ENCODE results near the gene SRPK2.

SRPK2 gene

GRCh38 chr7:105346138-105346537 lies 42.6 kb downstream of the SRPK2 start:
- TF ChIP-seq CTCF (IDR thresholded peaks at IDR 0.05): no peak

- TF ChIP-seq CTCF (IDR thresholded peaks at IDR 0.05): no peak
Observed at GRCh38 chr7:105345725-105346124, 43.0 kb downstream of the SRPK2 start.

- no peak for TF ChIP-seq CTCF (IDR thresholded peaks at IDR 0.05)
Observed at GRCh38 chr7:105345003-105345402, 43.7 kb downstream of the SRPK2 start.

GRCh38 chr7:105339404-105340323 lies 49.1 kb downstream of the SRPK2 start:
- no peak for TF ChIP-seq CTCF (IDR thresholded peaks at IDR 0.05)

- no peak for TF ChIP-seq CTCF (IDR thresholded peaks at IDR 0.05)
Observed at GRCh38 chr7:105337529-105337928, 51.2 kb downstream of the SRPK2 start.

- TF ChIP-seq CTCF (IDR thresholded peaks at IDR 0.05): peak; percentile 55
Observed at GRCh38 chr7:105336009-105336408, 52.7 kb downstream of the SRPK2 start.

- no peak for TF ChIP-seq CTCF (IDR thresholded peaks at IDR 0.05)
Observed at GRCh38 chr7:105330526-105330925, 58.2 kb downstream of the SRPK2 start.
